ENCODE measurements around the gene METTL18. TPM values are rescaled to one million over a fixed set of nuclear protein-coding genes. Genes with fewer than 3 reads are reported as not detected.

METTL18 gene
- total RNA-seq, 1 experiment from 2014 or later = 6.9 TPM

DNA sequence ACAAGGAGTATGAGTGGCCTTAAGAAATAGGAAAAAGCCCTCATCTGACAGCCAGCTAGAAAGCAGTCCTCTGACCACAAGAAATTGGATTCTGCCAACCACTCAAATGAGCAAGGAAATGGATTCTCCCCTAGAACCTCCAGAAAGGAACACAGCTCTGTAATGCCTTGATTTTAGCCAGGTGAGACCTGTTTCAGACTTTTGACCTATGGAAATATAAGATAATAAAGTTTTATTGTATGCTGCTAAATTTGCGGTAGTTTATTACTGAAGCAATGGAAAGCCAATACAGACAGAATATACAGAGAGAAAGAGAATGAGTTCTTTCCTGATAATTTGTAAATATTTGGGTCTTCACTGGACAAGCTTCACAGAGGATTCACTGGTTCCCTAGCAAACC, 32.0 kb downstream of the METTL18 start:
- no TSS peak for BruUV-seq (replicated peaks)
- H3K27ac Mint-ChIP-seq (ENCODE audit: unreplicated experiment) = no peak overlapping the region
- H3K4me3 Mint-ChIP-seq (ENCODE audit: unreplicated experiment) = no peak overlapping the region

DNA sequence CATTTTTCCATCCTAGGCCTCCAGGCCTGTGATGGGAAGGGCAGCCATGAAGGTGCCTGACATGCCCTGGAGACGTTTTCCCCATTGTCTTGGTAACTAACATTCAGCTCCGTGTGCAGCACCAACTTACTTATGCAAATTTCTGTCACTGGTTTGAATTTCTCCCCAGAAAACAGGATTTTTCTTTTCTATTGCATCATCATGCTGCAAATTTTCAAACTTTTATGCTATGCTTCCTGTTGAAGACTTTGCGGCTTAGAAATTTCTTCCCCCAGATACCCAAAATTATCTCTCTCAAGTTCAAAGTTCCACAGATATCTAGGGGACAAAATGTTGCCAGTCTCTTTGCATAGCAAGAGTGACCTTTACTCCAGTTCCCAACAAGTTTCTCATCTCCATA, 35.7 kb downstream of the METTL18 start:
- no peak overlapping the region for H3K4me3 ChIP-seq (ENCODE audit: low read depth, low read length)
- BruUV-seq (replicated peaks) = no TSS peak
- no peaks in the 10 kb centered on the region for H3K27me3 ChIP-seq (replicated peaks; ENCODE audit: control insufficient read depth, insufficient read depth, low read length)
- no peak overlapping the region for H3K4me3 Mint-ChIP-seq (ENCODE audit: unreplicated experiment)
- no peaks in the 10 kb centered on the region for H3K36me3 Mint-ChIP-seq (ENCODE audit: insufficient read depth, unreplicated experiment)
- no peaks in the 10 kb centered on the region for H3K27me3 Mint-ChIP-seq (ENCODE audit: insufficient read depth, unreplicated experiment)
- POLR2A ChIA-PET = no interaction called here
- H3K36me3 ChIP-seq (ENCODE audit: control insufficient read depth, insufficient read depth, low read length) = no peaks in the 10 kb centered on the region
- no peak for DNase-seq
- H3K9me3 ChIP-seq = no peaks in the 10 kb centered on the region
- TF ChIP-seq, protein P1, sequence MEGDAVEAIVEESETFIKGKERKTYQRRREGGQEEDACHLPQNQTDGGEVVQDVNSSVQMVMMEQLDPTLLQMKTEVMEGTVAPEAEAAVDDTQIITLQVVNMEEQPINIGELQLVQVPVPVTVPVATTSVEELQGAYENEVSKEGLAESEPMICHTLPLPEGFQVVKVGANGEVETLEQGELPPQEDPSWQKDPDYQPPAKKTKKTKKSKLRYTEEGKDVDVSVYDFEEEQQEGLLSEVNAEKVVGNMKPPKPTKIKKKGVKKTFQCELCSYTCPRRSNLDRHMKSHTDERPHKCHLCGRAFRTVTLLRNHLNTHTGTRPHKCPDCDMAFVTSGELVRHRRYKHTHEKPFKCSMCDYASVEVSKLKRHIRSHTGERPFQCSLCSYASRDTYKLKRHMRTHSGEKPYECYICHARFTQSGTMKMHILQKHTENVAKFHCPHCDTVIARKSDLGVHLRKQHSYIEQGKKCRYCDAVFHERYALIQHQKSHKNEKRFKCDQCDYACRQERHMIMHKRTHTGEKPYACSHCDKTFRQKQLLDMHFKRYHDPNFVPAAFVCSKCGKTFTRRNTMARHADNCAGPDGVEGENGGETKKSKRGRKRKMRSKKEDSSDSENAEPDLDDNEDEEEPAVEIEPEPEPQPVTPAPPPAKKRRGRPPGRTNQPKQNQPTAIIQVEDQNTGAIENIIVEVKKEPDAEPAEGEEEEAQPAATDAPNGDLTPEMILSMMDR (IDR thresholded peaks at IDR 0.05; ENCODE audit: insufficient read depth in 1 of 2, low read depth in 1 of 2, low read length in 1 of 2, severe bottlenecking in 1 of 2, unreplicated experiment in 1 of 2) = no peak
- H3K4me1 ChIP-seq = no peaks in the 10 kb centered on the region
- H3K9me3 Mint-ChIP-seq (ENCODE audit: unreplicated experiment) = peaks cover 10% of the 10 kb centered on the region
- CTCF ChIA-PET = no interaction called here
- no peaks in the 10 kb centered on the region for H3K4me1 Mint-ChIP-seq (ENCODE audit: low read depth, unreplicated experiment)
- intact Hi-C loops (cut with micrococcal nuclease; ENCODE audit: unreplicated experiment) = no loop called here
- no peak overlapping the region for H3K27ac Mint-ChIP-seq (ENCODE audit: unreplicated experiment)

More for the DNA sequence above, 32.0 kb downstream of the METTL18 start:
- H3K27me3 Mint-ChIP-seq (ENCODE audit: insufficient read depth, unreplicated experiment) = no peaks in the 10 kb centered on the region
- Histone ChIP-seq H3K4me1 (peaks cover 23% of the 10 kb centered on the region), H3K9me3 (no peaks in the 10 kb centered on the region), H3K36me3 (ENCODE audit: control insufficient read depth, insufficient read depth, low read length) (no peaks in the 10 kb centered on the region), H3K4me3 (ENCODE audit: low read depth, low read length) (no peak overlapping the region), H3K27me3 (replicated peaks; ENCODE audit: control insufficient read depth, insufficient read depth, low read length) (no peaks in the 10 kb centered on the region)
- intact Hi-C loops (cut with micrococcal nuclease; ENCODE audit: unreplicated experiment) = no loop called here
- ChIA-PET CTCF (no interaction called here), POLR2A (interaction anchor here (0.6 kb wide), 1 partner anchor 26 kb away, joined by 3 read pairs; no protein-coding TSS in a partner anchor)
- peaks cover 10% of the 10 kb centered on the region for H3K9me3 Mint-ChIP-seq (ENCODE audit: unreplicated experiment)
- TF ChIP-seq, protein P1 (IDR thresholded peaks at IDR 0.05; ENCODE audit: insufficient read depth in 1 of 2, low read depth in 1 of 2, low read length in 1 of 2, severe bottlenecking in 1 of 2, unreplicated experiment in 1 of 2) = no peak
- no peak for DNase-seq
- peaks cover 19% of the 10 kb centered on the region for H3K4me1 Mint-ChIP-seq (ENCODE audit: low read depth, unreplicated experiment)
- H3K36me3 Mint-ChIP-seq (ENCODE audit: insufficient read depth, unreplicated experiment) = no peaks in the 10 kb centered on the region

DNA sequence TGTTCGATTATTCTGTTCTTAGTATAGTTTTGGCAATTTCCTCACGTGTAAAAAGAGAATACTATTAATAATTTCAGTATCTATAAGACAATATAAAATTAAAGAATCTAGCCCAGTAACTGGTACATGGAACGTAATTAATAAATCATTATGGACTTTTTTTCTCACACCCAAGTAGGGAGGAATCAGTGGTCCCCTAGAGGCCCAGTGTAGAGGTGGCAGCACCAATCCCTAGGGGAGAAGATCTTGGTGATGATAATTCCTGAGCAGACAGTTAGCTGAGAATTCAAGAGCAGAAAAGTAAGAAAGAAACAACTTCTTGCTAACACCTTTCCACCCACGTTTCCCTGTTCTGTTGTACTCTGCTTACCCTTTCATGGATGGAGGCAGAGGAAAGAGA, 41.2 kb downstream of the METTL18 start:
- intact Hi-C loops (cut with micrococcal nuclease; ENCODE audit: unreplicated experiment) = no loop called here
- no peaks in the 10 kb centered on the region for H3K4me1 Mint-ChIP-seq (ENCODE audit: low read depth, unreplicated experiment)
- no peak overlapping the region for H3K4me3 Mint-ChIP-seq (ENCODE audit: unreplicated experiment)
- no peaks in the 10 kb centered on the region for H3K27me3 Mint-ChIP-seq (ENCODE audit: insufficient read depth, unreplicated experiment)
- no peak overlapping the region for H3K4me3 ChIP-seq (ENCODE audit: low read depth, low read length)
- H3K27ac Mint-ChIP-seq (ENCODE audit: unreplicated experiment) = no peak overlapping the region
- DNase-seq = no peak
- no peaks in the 10 kb centered on the region for H3K9me3 ChIP-seq
- no peaks in the 10 kb centered on the region for H3K36me3 ChIP-seq (ENCODE audit: control insufficient read depth, insufficient read depth, low read length)
- no peaks in the 10 kb centered on the region for H3K4me1 ChIP-seq
- H3K27me3 ChIP-seq (replicated peaks; ENCODE audit: control insufficient read depth, insufficient read depth, low read length) = no peaks in the 10 kb centered on the region
- ChIA-PET POLR2A (no interaction called here), CTCF (no interaction called here)
- BruUV-seq (replicated peaks) = no TSS peak
- no peaks in the 10 kb centered on the region for H3K36me3 Mint-ChIP-seq (ENCODE audit: insufficient read depth, unreplicated experiment)
- TF ChIP-seq, protein P1 (IDR thresholded peaks at IDR 0.05; ENCODE audit: insufficient read depth in 1 of 2, low read depth in 1 of 2, low read length in 1 of 2, severe bottlenecking in 1 of 2, unreplicated experiment in 1 of 2) = no peak
- H3K9me3 Mint-ChIP-seq (ENCODE audit: unreplicated experiment) = no peaks in the 10 kb centered on the region
